Measurements from ENCODE around the gene UBAC2. TPM values are rescaled to one million over a fixed set of nuclear protein-coding genes. Genes with fewer than 3 reads are reported as not detected.

UBAC2 gene
- total RNA-seq, 1 donor from 2014 or later = 64.3 TPM

DNA sequence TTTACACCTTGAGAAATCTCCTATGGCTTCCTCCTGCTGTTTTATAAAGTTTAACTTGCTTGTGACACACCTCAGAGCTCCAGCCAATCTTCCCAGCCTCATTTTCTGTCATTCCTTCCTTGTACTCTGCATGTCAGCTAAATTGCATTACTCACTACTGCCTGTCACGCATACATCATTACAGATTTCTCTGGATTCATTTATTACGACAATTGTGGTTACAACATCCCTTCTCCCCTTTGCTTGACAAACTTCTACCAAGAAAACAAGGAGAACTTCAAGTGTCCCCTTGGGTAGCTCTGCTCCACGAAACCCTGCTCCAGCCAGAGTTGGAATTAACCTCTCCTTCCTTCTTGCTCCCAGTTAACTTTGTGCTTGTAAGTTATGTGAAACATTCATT lies 79.5 kb downstream of the UBAC2 start:
- H3K27ac Mint-ChIP-seq = no peak overlapping the region
- TF ChIP-seq, protein P1, sequence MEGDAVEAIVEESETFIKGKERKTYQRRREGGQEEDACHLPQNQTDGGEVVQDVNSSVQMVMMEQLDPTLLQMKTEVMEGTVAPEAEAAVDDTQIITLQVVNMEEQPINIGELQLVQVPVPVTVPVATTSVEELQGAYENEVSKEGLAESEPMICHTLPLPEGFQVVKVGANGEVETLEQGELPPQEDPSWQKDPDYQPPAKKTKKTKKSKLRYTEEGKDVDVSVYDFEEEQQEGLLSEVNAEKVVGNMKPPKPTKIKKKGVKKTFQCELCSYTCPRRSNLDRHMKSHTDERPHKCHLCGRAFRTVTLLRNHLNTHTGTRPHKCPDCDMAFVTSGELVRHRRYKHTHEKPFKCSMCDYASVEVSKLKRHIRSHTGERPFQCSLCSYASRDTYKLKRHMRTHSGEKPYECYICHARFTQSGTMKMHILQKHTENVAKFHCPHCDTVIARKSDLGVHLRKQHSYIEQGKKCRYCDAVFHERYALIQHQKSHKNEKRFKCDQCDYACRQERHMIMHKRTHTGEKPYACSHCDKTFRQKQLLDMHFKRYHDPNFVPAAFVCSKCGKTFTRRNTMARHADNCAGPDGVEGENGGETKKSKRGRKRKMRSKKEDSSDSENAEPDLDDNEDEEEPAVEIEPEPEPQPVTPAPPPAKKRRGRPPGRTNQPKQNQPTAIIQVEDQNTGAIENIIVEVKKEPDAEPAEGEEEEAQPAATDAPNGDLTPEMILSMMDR (IDR thresholded peaks at IDR 0.05; ENCODE audit: unreplicated experiment) = no peak
- no peaks in the 10 kb centered on the region for H3K27me3 Mint-ChIP-seq (ENCODE audit: low read depth)
- H3K9me3 Mint-ChIP-seq = no peaks in the 10 kb centered on the region
- H3K4me1 Mint-ChIP-seq = peaks cover 6% of the 10 kb centered on the region
- no peak overlapping the region for H3K4me3 Mint-ChIP-seq
- no peak for DNase-seq (ENCODE audit: low spot score in 2 of 2, unreplicated experiment in 2 of 2)
- peaks cover 10% of the 10 kb centered on the region for H3K36me3 Mint-ChIP-seq

DNA sequence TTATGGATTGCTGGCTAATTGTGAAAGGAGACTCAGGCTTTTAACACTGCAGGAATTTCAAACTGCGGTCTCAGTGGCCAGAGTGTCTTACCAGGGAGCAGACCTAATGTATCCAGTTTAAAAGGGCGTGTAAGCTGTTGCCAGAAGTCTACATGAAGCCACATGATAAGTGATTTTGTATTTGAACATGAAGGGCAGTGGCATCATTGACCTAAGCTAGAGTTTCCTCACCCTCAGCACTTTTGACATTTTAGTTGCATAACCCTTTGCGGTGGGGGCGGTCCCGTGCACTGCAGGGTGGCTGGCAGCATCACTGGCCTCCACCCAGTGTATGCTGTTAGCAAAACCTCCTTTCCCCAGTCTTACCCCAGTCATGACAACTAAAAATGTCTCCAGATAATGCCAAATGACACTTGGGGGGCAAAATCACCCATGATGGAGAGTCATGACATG lies 81.2 kb downstream of the UBAC2 start:
- Mint-ChIP-seq H3K27ac (no peak overlapping the region), H3K4me1 (peaks cover 6% of the 10 kb centered on the region)
- TF ChIP-seq, protein P1 (IDR thresholded peaks at IDR 0.05; ENCODE audit: unreplicated experiment) = no peak

DNA sequence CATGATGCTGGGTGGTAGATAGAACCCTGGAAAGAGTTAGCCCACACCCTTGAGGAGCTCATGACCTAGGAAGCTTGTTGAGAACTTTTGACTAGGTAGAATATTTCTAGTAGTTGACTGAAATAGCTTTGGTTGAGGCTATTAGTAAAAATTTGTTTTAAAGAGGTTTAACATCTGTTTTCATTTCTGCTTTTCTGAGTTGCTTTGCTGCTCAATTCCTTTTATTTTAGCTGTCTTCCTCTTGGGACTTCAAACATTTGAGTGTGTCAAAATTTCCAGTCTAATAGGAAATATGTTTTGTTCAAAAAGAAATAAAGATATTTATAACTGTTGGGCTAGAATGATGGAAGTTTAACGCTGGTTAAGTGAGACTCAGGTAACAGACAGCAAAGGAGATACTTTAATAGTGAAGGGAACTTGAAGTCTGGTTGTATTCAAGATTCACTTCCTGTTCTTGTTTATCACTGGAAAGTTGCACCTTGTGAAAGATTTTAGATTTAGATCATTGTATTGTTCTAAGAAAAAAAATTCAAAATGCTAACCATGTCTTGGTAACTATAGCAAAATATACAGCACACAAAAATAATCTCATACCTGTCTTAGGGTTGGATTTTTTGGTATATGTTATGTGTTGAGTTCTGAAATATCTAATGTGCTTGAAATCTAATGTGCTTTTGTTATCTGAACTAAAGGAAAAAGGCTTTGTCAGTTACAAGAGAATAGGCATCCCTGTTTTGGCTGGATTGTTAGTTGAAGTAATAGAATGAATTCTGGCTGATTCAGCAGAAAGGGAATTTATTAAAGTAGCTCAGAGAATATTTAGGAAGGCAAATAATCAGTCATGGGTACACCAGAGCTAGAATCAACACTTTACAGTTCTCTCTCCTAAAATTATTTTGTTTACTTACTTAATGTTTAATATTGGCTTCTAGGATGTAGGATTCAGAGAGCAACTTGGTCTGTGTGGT lies 81.9 kb downstream of the UBAC2 start:
- TF ChIP-seq, protein P1 (IDR thresholded peaks at IDR 0.05; ENCODE audit: unreplicated experiment) = no peak
- Mint-ChIP-seq H3K36me3 (peaks cover 10% of the 10 kb centered on the region), H3K27ac (peak overlapping the region; percentile 80), H3K4me3 (no peak overlapping the region), H3K27me3 (ENCODE audit: low read depth) (no peaks in the 10 kb centered on the region), H3K9me3 (no peaks in the 10 kb centered on the region), H3K4me1 (peaks cover 6% of the 10 kb centered on the region)
- DNase-seq (ENCODE audit: low spot score in 2 of 2, unreplicated experiment in 2 of 2) = no peak

More for the DNA sequence above, 81.2 kb downstream of the UBAC2 start:
- H3K4me3 Mint-ChIP-seq = no peak overlapping the region
- peaks cover 8% of the 10 kb centered on the region for H3K36me3 Mint-ChIP-seq
- H3K9me3 Mint-ChIP-seq = no peaks in the 10 kb centered on the region
- H3K27me3 Mint-ChIP-seq (ENCODE audit: low read depth) = no peaks in the 10 kb centered on the region
- no peak for DNase-seq (ENCODE audit: low spot score in 2 of 2, unreplicated experiment in 2 of 2)

DNA sequence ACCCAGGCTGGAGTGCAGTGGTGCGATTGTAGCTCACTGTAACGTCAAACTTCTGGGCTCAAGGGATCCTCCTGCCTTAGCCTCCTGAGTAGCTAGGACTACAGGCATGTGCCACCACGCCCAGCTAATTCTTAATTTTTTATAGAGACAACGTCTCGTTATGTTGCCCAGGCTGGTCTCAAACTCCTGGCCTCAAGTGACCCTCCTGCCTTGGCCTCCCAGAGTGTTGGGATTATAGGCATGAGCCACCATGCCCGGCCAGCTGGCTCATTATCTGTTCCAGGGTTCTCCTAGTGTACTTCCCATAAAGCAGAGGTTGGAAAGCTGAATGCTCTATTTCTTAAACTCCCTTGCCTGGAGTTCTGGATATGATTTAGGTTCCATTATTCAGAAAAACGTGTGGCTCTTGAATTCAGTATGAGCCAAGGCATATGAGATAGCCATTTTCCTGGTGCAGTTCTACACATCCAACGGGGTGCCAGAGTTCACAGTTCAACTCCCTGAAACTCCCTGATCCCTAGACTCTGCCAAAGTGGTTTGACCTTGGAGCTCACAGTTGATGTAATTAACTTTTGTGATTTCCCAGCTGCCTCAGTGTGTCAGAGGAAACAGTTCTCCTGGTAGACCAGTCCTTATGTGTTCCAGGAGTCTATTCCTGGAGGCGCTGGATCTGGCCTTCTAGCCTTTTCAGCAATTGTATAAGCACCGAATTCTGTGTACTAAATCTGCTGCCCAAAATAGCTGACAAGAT lies 85.0 kb downstream of the UBAC2 start:
- H3K27me3 Mint-ChIP-seq (ENCODE audit: low read depth) = no peaks in the 10 kb centered on the region
- H3K36me3 Mint-ChIP-seq = peaks cover 4% of the 10 kb centered on the region
- no peak for DNase-seq (ENCODE audit: low spot score in 2 of 2, unreplicated experiment in 2 of 2)
- H3K4me3 Mint-ChIP-seq = no peak overlapping the region
- TF ChIP-seq, protein P1 (IDR thresholded peaks at IDR 0.05; ENCODE audit: unreplicated experiment) = no peak
- H3K27ac Mint-ChIP-seq = no peak overlapping the region
- H3K9me3 Mint-ChIP-seq = no peaks in the 10 kb centered on the region
- H3K4me1 Mint-ChIP-seq = peaks cover 6% of the 10 kb centered on the region

DNA sequence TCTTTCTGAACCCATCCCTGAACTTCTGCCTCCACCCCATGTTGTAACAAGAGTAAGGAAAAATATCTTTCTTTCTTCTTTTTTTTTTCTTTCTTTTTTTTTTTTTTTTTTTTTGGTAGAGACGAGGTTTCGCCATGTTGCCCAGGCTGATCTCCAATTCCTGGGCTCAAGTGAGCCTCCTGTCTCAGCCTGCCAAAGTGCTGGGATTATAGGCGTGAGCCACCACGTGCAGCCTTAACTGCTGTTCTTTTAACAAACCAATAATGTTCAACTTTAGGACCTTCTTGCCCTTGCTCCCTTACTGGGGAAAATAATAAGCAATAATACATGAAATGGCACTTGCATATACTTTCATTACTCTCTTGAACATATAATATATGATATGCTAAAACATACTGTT lies 86.9 kb downstream of the UBAC2 start:
- H3K9me3 Mint-ChIP-seq = no peaks in the 10 kb centered on the region
- no peak overlapping the region for H3K4me3 Mint-ChIP-seq
- H3K27ac Mint-ChIP-seq = no peak overlapping the region
- no peaks in the 10 kb centered on the region for H3K27me3 Mint-ChIP-seq (ENCODE audit: low read depth)
- H3K4me1 Mint-ChIP-seq = peaks cover 6% of the 10 kb centered on the region
- peaks cover 3% of the 10 kb centered on the region for H3K36me3 Mint-ChIP-seq
- TF ChIP-seq, protein P1 (IDR thresholded peaks at IDR 0.05; ENCODE audit: unreplicated experiment) = no peak
- DNase-seq (ENCODE audit: low spot score in 2 of 2, unreplicated experiment in 2 of 2) = no peak
